G401.6 (cell line): ENCODE measurements around the gene SYMPK.
"Not testable (repeated sequence)": the region's sequence is repeated elsewhere in the genome, so short reads cannot be mapped to it uniquely, and the experiment has no call there.

Source experiments
- FAIRE-seq: peaks from 2 replicates; lab custom pipeline; 2012; peaks lifted over from hg19 to GRCh38; lab: Jason Lieb, UNC

Gene SYMPK

DNA sequence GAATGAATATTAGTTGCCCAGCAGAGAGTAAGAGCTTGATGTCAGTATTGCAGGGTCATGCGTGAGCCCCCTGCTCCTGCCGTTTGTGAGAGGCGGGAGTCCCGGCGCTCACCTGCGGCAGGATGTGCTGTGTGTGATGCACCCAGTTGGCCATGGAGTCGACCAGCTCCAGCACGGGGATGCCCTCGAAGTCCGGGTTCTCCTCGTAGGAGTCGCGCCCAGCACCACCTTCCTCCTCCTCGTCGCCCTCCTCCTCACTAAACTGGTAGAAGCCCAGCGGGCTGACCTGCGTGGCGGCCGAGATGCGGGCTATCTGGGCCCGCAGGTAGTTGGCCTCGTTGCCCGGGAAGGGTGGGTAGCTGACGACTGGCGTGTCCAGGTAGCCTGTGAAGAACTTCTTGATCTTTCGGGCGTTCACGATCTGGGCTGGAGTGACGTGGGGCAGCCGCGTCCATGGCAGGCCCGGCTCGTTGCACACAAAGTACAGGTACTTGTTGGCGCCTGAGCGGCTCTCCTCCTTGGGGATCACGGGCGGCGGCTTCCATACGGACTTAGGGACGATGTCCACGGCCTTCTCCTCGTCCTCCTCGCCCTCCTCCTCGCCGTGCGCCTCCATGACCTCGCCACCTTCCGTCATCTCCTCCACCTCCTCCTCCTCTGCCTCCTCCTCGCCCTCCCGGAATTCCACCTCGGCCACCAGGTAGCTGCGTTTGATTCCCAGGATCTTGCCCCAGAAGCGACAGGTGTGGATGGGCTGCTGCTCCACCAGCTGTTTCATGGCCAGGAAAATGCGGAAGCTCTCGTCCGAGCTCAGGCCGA is 58.6 kb downstream of the SYMPK start:
- no peak for FAIRE-seq

GRCh38 chr19:45801603-45802175 is 61.3 kb downstream of the SYMPK start:
- no peak for FAIRE-seq

- FAIRE-seq = no peak
Measured at GRCh38 chr19:45800070-45800553, 62.8 kb downstream of the SYMPK start.

- FAIRE-seq = not testable (repeated sequence)
Measured at GRCh38 chr19:45799541-45799940, 63.4 kb downstream of the SYMPK start.

GRCh38 chr19:45798995-45799517 is 63.9 kb downstream of the SYMPK start:
- peak; percentile 93 for FAIRE-seq

DNA sequence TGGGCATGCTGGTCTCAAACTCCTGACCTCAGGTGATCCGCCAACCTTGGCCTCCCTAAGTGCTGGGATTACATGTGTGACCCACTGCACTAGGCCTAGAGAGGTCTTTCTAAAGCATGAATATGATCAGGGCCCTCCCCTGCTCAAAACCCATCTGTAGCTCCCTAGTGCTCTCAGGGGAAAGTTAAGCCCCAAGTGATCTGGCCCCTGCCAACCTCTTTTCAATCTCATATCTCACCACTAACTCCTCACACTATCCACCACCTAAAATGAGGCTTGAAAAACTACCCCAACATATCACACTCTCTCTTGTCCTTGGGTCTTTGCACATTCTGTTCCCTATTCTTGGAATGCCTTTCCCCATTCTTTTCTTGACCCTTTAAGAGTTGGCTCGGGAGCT is 68.3 kb downstream of the SYMPK start:
- no peak for FAIRE-seq

DNA sequence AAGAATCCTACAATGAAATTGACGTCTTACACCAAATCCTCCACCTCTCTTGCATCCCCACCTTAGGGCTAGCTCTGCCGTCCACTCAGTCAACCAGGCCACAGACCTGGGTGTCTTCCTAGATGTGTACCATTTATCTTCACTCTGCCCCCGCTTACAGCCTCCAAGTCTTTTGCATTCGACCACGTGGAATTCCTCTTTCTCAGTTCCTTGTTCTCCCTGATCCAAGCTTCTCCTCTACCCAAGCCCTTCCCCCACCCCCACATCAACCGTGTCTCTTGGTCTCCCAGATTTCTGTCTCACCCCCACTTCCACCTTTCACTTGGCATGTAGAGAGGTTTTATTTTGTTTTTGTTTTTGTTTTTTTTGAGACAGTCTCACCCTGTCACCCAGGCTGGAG is 69.1 kb downstream of the SYMPK start:
- no peak for FAIRE-seq

GRCh38 chr19:45793178-45793564 is 69.8 kb downstream of the SYMPK start:
- no peak for FAIRE-seq

DNA sequence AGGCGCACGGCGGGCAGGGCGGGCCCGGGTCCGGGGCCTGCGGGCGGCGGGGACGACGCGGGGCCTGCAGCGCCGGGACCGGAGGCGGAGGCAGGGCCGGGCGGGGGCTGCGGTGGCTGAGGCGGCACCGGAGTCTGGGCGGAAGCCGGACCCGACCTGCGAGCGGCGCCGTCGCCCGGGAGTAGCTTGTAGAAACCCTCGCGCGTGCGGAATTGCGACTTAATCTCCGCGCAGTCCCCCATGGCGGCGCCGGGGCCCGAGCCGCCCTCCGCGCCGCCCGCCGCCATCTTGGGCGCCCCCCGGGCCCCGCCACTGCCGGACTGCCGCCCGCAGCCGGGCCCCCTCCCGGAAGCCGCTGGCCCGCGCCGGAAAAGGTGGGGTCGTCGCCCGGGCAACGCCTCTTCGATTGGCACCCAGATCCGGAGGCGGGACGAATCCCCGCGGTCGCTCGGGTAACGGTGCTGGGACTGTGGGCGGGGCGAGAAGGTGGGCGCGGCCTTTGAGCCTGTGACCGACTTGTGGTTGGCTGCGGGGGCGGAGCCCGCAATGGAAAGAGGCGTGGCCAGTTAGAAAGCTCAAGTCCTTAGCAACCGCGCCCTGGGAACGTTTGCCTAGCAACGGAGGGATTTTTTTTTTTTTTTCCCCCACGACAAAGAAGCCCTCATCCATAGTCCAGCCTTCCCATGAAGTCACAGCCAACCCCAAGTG is 70.3 kb downstream of the SYMPK start, which contains the start of gene DMWD:
Gene DMWD (minus strand): TSS at position 376 of the 708 bp plus-strand sequence. CDS start 89 bp downstream, at position 287.
- FAIRE-seq = peak; percentile 99

- FAIRE-seq = no peak
Measured at GRCh38 chr19:45791744-45792469, 71.0 kb downstream of the SYMPK start.

DNA sequence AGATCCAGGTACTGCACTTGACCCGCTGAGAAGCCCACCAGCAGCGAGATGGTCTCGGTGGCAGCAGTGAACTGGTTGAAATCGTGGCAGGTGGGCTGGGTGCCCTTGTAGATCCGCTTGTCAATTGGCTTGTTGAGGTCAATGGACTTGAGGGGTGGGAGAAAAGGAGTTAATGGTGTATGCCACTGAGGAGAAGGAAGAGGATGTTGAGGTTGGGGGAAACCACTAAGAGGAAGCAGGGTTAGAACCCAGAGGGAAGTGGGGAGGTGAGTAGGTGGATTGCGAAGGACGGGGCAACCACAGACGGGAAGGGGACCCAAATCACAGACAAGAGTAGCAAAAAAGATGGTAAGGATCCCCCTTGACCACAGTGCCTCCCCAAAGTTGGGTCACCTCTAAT is 72.0 kb downstream of the SYMPK start:
- FAIRE-seq = no peak

- no peak for FAIRE-seq
Measured at GRCh38 chr19:45789035-45789786, 73.7 kb downstream of the SYMPK start.

DNA sequence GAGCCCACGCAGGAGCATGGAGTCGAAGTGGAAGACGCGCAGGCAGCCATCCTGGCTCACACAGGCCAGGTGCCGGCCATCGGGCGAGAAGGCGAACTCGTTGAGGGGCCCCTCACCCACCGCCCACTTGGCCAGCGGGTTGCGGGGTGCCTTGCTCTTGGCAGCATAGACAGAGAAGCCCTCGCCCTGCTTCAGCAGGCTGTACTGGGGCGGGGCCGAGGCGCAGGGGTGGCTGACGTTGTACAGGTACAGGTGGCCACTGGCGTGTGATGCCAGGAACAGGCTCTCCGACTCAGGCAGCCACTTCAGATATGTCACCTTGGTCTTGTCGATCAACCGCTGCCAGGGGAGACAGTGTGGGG is 76.4 kb downstream of the SYMPK start:
- FAIRE-seq = no peak

GRCh38 chr19:45785781-45786532 is 77.0 kb downstream of the SYMPK start:
- FAIRE-seq = no peak

DNA sequence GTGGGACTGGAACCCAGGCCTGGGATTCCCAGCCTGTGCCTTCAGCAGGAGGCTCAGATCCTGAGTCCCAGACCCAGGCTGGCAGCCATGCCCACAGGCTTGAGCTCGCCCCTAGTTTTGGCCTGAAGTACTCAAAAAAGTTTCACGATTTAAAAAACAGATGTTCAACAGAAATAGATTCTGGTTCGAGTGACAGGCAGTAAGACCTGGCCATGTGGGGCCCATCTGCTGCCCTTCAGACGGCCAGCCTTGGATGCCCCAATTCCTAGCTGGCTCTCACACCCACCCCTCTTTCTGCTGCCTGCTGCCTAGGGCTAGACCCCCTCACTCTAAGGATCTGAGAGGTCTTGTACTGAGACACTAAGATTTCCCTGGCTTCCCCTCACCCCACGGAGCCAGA is 77.8 kb downstream of the SYMPK start:
- FAIRE-seq = no peak

DNA sequence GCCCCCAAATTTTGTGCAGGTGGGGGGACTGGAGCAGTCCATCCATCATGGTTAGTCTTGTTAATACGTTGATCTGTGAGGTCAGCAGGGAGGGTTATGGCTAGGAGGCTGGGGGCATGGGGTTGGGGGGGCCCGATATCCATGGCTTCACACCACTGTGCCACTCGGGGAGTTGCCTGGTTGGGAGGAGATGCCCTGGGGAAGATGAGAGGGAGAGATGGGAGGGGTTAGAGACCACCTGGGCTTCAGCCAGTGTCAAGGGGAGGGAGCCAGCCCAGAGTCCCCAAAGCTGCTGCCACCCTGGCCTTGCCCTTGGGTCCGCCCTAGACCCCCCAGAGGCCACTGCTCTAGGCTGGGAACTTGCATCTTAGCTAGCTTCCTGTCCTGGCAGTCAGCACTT is 78.9 kb downstream of the SYMPK start:
- FAIRE-seq = no peak

- FAIRE-seq = peak; percentile 53
Measured at GRCh38 chr19:45782820-45783785, 79.8 kb downstream of the SYMPK start.

- FAIRE-seq = no peak
Measured at GRCh38 chr19:45782162-45782691, 80.7 kb downstream of the SYMPK start, which contains the start of gene DMPK. DMPK (minus strand) TSS chr19:45782490; CDS start chr19:45782352, 138 bp downstream.
